ENCODE results near the gene MMP1.
"Not testable (repeated sequence)": the region's sequence is repeated elsewhere in the genome, so short reads cannot be mapped to it uniquely, and the experiment has no call there.

Gene MMP1

DNA sequence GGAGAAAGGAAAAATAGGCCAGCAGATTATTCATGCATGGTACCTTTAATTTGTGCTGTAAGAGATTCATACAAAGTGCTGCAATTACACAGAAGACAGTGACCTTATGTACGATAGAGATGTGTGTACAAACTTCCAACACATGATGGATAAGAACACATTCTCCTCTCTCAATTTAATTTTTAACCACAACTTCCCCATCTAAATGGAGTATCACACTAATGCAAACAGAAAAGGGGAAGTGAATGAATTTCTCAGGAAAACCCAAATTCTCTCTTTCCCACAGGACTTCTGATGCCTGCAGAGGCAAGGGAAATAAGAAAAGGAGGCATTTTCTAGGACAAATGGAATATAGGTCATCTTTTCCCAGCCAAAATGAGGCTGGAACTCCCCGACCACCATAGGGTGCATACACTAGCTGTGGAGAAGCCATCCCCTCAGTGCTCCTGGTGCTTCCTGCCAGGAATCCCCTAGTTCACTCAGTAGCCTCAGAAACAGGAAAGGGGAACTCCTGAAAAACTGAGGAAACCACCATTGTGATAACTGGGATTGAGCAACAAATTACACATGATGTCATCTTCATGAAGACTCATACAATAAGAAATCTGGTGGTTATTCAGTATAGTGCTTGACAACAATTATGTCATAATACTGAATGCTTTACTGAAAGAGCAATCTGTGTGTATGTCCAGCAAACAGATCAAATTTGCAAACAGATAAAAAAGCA is 40.0 kb downstream of the MMP1 start:
- no peak for DNase-seq

DNA sequence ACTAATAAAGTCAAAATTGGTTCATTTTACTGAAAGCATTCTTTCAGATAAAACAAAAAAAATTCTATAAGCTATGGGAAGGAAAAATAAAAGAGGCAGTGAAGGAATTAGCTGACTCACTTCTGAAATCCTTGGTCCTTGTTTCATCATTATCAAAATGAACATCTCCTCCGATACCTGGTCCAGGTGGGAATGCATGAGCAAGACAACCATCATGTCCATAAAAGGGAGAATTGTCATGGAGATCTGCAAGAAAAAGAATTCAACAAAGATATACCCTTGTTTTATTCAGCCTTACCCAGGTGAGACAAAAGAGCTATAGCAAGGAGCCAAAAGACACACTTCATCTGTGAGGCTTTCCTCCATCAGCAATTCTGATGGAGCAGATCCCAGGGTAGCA is 44.7 kb downstream of the MMP1 start:
- DNase-seq: no peak

DNA sequence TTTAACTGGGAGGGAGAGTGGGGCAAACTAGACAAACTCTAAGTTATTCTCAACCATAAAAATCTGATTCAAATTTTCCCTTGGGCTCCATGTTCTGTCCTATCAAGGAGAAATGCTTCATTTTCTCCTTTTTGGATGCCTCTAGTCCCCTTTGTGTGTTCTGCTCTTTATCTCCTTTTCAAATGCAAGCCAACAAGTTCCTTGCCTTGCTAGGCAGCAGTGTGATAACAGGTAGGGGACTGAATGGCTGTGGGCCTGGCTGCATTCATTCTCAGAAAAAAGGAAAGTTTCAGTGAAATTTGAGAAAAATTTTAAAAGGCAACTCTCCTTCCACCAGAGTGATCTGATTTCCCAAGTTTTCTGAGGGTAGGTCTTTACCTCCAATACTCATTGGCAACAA is 46.3 kb downstream of the MMP1 start:
- no peak for DNase-seq

DNA sequence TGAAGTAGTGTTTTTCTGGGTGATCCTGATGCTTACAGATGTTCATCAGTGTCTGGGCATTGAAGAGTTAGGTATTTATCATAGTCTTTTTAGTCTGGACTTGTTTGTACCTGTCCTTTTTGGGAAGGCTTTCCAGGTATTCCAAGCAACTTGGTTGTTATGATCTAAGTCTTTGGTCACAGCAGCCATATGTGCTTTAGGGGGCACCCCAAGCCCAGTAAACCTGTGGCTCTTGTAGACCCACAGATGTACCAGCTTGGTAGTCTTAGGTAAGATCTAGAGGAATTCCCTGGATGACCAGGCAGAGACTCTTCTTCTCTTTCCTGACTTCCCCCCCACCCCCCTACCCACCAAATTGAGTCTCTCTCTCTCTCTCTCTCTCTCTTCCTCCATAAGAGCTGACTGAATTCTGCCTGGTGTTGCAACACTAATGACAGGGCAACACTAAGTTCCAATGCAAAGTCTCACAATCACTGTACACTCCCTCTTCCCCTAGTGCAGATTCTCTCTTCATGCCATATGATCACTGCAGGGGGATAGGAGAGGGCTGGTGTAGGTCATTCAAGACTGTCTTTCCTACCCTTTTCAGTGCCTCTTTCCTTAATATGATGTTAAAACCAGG is 48.7 kb downstream of the MMP1 start:
- no peak for DNase-seq

DNA sequence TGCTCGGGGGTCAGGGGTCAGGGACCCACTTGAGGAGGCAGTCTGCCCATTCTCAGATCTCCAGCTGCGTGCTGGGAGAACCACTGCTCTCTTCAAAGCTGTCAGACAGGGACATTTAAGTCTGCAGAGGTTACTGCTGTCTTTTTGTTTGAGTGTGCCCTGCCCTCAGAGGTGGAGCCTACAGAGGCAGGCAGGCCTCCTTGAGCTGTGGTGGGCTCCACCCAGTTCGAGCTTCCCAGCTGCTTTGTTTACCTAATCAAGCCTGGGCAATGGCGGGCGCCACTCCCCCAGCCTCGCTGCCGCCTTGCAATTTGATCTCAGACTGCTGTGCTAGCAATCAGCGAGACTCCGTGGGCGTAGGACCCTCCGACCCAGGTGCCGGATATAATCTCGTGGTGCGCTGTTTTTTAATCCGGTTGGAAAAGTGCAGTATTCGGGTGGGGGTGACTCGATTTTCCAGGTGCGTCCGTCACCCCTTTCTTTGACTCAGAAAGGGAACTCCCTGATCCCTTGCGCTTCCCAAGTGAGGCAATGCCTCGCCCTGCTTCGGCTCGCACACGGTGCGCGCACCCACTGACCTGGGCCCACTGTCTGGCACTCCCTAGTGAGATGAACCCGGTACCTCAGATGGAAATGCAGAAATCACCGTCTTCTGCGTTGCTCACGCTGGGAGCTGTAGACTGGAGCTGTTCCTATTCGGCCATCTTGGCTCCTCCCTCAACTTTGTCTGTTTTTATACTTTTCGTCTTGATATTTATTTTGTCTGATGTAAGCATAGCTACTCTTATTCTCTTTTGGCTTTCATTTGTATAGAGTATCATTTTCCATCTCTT is 51.0 kb downstream of the MMP1 start:
- not testable (repeated sequence) for DNase-seq

All from CD4-positive, alpha-beta T cell treated with Interleukin-17A for 4 hours (primary cell).